ENCODE data around the gene KLK6.

DNA sequence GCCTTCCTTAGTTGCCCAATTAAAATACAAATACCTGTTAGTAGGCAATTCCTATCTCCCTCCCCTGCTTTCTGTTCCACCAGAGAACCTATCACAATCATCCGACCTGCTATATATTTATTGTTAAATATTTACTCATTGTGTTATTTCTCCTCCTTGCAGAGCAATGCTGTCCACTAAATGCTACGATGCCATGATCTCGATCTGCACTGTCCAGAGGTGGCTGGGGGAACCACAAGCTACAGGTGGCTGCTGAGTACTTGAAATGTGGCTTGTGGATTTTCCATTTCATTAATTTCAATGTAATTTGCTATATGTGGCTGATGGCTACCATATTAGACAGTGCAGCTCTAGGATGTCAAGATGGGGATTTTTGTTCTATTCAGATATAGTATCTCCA, 5.1 kb downstream of the KLK6 start:
- TF ChIP-seq, protein P1, sequence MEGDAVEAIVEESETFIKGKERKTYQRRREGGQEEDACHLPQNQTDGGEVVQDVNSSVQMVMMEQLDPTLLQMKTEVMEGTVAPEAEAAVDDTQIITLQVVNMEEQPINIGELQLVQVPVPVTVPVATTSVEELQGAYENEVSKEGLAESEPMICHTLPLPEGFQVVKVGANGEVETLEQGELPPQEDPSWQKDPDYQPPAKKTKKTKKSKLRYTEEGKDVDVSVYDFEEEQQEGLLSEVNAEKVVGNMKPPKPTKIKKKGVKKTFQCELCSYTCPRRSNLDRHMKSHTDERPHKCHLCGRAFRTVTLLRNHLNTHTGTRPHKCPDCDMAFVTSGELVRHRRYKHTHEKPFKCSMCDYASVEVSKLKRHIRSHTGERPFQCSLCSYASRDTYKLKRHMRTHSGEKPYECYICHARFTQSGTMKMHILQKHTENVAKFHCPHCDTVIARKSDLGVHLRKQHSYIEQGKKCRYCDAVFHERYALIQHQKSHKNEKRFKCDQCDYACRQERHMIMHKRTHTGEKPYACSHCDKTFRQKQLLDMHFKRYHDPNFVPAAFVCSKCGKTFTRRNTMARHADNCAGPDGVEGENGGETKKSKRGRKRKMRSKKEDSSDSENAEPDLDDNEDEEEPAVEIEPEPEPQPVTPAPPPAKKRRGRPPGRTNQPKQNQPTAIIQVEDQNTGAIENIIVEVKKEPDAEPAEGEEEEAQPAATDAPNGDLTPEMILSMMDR (IDR thresholded peaks at IDR 0.05; ENCODE audit: low read depth, low read length): no peak
- no peak for TF ChIP-seq EZH2phosphoT487 (IDR thresholded peaks at IDR 0.05; ENCODE audit: low read depth)
